H54 (cell line): ENCODE measurements around the gene MRAP.

Experiments
- DNase-seq: peaks from one replicate; pipeline ENCODE4 v3.0.0; 2011; ENCODE audit warnings: low spot score, mixed read lengths; ENCODE audit not compliant: insufficient read length
- FAIRE-seq: peaks from 3 replicates; lab custom pipeline; 2011; peaks lifted over from hg19 to GRCh38; lab: Jason Lieb, UNC
- POLR2A ChIP-seq: IDR thresholded peaks from 2 replicates; pipeline ENCODE4 v1.6.1; 2011; ENCODE audit warnings: low read depth, mild to moderate bottlenecking, low read length

The MRAP gene

DNA sequence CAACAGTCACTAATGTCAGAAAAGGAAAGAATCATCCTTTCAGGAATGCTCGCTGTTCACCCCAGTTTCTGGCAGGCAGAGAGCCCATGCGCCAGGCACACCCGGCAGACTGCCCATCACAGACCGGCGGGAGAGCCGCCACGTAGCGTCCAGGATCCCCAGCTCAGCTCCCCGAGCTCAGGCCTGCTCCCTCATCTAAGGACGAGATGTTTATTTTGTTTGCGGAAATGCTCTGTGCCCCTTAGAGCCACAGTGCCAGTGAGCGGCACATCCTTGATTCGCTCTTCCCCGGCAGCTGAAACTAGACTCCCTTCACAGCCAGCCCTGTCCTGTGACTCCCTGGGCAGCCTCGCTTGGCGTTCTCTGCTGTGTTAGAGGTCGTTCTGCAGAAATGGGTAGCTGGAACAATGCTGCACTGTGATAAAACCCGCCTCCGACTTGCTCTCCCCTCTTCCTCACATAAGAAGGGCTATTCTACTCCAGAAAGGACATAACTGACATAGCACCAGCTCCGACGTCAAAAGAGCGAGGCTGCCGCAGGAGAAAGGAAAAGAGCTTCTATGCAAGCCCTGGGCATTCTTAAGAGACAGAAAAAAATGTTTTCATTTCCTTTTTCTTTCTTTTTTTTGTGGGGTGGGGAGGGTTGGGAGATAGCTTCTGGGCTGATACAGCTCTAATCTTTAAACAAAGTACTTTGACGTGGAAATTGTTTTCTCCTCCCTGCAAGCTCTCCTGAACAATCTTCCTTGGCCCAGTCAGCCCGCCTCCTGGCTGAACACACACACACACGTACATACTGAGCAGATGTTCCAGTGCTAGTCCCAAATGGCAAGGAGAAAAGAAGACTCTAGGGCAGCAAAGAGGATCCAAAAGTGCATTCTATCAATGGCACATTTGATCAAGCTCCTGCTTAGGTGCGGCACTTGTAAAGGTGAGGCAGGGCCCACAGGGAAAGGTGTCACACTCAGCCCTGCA is 37.2 kb downstream of the MRAP start:
- TF ChIP-seq POLR2A, result no peak
- no peak for DNase-seq
- FAIRE-seq, result no peak

DNA sequence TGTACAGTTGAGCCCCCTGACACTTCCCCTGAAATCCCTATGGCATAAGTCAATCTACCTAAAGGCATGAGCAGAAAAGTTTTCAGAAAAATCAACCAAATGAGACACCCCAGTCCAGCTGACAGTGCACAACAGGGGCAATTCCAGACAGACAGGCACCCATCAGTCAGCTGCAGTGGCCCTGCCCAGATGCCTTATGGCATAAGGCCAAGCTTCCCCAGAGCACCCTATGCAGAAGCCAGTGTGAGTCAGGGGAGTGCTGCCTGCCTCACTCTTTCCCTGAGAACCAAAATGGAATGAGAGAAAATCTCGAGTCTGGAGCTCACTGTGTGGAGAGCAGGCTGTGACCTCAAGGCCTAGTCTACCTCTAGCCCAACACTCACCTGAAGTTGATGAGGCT is 38.1 kb downstream of the MRAP start:
- peak; percentile 60 for DNase-seq
- TF ChIP-seq POLR2A, result no peak
- no peak for FAIRE-seq

DNA sequence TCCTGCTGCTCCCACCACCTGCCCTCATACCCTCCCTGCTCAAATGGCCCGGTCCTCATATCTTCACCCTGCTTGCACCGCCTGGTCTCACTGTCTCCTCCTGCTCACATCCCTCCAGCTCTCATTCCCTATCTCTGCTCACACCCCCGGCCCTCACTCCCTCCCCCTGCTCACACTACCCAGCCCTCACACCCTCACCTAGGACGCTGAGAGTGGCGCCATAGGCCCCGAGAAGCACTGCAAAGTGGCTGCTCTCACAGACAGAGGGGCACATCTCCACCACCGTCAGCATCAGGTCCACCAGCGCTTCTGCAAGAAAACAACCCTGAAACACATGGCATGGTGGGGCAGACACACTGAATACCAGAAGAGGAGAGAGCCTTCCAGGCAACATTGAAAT is 38.6 kb downstream of the MRAP start:
- TF ChIP-seq POLR2A, result no peak
- no peak for FAIRE-seq

DNA sequence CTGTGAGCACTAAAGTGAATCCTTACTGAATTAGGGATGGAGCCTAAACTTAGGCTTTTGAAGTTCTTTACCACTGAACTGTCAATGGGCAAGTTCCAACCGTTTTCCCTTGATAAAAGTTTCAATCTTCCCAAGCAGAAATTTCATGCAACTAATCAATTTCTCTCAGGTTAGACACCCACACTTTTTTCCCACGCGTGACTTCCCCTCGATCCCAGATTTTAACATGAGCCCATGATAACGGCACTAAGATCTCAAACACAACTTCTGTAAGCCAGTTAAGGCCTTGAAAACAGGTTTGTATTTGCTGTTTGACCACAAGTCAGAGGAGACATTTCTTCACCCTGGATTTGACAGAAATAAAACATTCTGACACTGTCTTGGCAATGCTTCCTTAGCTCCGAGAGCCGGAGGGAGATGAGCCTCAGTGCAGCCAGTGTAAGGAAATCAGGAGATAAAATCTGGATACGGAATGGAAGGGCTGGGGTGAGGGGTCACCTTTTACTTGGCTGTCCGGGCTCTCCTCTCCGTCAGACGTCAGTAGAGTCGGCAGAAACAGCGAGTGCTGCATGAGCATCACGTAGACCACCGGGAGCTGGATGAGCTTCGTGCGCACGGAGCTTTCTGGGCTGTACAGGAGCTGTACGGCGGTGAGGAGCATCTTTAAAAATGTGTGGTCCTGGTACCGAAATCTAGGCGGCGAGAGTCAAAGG is 39.7 kb downstream of the MRAP start:
- DNase-seq (no peak), FAIRE-seq (no peak)
- TF ChIP-seq POLR2A, result no peak

More for the DNA sequence above, 38.6 kb downstream of the MRAP start:
- DNase-seq, result no peak

DNA sequence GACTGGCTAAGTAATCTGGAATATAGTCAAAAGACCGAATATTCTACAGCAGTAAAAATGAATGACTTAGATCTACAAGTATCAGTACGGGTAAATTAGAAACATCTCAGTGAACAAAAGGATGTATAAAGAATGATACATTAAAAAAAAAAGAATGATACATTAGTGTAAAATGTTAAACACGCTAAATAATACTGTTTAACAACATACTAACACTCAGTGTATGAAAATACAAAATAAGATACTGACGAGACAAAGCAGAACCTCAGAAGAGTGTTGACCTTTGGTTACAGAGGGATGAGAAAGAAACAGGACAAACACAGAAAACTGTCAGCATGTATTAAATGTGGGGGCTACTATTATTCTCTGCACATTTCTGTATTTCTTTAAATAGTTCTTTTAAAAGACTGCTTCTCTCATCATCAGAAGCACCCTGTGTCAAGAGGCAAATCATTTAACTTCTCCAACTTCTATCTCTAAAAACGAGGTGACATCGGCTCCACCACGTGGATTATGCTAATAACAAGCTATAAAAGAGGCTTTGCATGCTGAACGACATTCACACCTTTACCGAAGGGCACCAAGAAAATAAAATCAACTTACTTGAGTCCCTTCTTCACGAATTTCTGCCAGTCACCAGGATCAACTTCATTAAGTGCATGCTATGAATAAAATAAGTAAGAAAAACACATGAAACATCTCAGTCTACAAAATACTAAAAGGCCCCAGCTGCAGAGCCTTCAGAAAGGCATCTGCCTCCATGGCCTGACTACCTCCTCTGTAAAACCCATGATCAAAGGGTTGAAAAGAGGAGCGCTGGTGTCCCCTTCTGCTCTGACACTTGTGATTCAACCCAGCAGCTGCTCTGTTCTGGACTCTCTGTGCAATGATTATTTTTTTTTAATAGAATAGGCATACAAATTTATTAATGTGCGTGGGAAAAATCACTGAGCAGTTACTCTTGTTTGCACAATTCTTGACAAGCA is 42.5 kb downstream of the MRAP start:
- DNase-seq, result no peak
- no peak for FAIRE-seq
- no peak for TF ChIP-seq POLR2A

DNA sequence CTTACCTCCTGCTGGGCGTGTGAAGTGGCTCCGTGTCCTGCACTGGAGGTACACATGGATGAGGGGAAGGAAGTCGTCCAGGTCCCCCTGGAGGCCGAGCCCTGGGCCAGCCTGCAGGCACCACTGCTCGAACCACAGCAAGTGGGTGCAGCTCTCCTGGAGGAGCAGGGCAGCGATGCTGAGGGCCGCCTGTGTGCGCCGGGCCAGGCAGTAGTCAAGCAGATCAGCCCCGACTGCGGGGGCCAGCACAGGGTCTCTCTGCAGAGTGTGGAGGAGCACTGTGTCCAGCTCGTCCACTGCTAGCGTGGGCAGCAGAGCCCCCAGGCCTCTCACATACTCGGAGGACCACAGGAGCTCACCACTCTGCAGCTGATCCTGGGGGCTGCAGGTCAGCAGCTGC is 48.3 kb downstream of the MRAP start:
- DNase-seq, result no peak
- TF ChIP-seq POLR2A, result no peak
- no peak for FAIRE-seq

DNA sequence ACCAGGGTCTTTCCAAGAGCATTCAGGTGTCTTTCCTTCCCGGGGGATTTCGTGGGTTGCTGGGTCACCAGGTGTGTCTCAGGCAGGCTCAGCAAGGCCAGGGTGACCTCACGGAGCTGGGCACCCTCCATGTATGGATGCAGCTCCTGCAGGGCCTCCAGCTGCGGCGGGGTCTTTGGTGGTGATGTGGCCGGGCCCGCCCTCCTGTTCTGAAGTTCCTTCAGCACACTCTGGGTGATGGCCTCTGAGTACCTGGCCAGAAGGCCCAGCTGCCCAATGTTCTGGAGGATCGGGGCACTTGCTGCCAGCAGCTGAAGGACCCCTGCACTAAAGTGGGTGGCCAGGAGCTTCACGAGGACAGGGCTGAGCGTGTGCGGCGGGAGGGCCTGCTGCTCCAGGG is 48.7 kb downstream of the MRAP start:
- FAIRE-seq, result no peak
- DNase-seq, result no peak
- TF ChIP-seq POLR2A, result no peak

DNA sequence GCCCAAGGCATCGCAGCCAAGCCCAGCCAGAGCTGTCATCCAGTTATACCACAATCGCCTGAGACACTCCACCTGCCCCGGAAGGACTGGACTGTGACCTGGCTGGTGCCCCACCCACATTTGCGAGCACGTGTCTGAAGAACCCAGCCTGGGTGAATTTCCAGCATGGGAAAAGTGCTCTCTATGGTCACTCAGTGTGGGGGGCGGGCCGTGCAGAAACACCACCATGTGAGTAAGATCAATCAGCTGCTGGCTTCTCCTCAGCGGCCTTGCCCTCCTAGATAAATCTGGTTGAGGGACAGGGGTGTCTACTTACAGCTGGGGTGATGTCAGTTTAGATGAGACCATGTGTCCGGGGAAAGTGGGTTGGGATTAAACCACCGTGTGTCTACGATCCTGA is 49.3 kb downstream of the MRAP start:
- TF ChIP-seq POLR2A, result no peak
- DNase-seq (no peak), FAIRE-seq (no peak)

DNA sequence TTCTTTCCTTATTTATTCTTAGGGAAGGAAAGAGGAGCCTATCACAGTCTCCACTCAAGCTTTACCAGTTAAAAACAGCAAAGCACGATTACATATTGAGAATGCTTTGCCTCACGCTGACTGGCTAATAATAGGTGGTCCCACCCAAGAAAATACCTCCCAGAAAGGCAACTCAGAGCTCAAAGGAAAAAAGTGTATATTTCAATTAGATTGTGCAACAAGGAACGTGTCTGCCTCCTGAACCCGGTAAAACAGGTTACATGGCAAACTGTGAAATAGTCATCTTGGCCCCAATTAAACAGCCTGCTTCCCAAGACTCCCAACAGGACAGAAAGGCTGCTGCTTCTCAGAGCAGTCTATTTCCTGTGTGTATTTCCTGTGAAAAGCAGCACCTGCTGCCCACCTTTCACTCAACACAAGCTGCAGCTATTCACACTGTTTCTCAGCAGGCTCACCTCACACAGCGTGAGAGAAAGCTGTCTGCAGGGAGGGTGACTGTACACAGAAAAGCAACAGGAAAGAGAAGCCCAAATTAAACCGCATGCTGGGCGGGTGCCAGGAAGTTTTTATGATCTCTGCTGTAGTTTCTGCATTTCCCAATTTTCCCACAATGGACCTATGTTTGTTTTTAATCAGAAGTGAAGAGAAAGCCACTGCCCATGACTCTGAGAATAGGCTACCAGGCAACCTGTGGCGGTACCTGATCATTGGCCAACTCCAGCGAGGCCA is 50.1 kb downstream of the MRAP start:
- no peak for TF ChIP-seq POLR2A
- FAIRE-seq (no peak), DNase-seq (no peak)

DNA sequence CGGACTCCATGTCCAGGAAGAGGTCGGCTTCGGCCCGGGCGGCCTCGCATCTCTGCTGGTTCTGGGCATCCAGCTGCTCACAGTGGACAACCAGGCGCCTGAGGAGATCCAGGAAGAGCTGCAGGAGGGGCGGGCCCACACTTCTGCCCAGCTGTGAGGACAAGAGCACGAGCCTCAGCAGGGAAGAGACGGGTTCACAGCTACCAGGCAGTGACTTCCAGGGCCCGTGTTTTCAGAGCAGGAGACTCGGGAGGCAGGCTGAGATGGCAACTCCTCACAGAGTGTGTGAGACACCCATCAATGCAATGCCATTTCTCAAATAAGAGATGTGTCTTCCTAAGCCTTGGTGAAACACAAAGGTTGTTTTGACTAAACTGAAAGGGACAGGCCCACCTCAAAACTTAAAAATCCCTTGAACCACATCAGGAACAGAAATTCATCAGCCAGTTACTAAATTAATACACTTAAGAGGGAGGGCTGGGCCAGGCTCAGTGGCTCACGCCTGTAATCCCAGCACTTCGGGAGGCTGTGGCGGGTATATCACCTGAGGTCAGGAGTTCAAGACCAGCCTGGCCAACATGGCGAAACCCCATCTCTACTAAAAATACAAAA is 50.8 kb downstream of the MRAP start:
- TF ChIP-seq POLR2A, result no peak
- FAIRE-seq, result no peak
- no peak for DNase-seq

DNA sequence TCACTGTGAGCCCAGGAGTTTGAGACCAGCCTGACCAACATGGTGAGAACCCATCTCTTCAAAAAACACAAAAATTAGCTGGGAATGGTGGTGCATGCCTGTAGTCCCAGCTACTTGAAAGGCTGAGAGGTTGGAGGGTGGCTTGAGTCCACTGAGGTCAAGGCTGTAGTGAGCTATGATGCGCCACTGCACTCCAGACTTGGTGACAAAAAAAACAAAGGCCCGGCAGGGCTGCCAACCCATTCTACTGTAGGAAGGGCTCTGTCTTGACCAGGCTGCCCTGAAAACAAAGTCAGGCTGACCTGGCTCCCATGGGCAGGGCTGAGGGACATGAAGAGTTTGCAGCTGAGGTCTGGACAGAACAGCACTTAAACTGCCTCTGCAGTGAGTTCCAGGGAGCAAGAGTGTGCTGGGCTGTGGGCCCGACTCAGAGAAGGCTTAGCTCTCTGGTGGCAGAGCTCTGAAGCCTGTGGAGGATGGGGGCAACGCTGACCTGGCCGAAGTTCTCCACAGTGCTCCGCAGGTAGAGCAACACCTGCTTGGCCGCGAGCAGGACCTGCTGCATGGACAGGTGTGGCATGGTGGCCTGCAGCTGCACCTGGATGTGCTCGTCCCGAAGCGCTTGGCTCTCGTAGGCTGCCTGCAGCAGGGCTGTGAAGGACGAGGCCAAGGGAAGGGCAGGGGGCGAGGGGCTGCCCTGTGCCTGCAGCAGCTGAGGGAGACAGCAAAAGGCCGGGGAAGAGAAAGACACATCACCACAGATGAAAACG is 51.7 kb downstream of the MRAP start:
- DNase-seq (no peak), FAIRE-seq (no peak)
- TF ChIP-seq POLR2A, result no peak

DNA sequence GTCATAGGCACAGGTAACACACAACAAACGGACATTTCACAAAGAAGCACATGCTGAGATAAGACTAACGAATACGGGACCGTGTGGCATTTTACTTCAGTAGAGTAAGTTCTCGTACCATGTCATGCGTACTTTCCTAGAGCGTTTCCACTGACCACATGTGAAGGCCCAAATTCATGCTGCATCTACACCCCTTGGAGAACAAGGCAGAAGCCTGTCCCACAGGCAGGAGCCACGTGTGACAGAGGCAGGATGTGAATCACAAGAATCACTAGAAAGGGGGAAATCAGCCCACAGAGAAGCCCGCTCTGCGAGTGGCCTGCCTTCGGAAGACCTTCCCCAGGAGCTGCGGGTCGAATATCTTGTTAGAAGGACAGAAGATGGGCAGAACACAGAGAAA is 52.3 kb downstream of the MRAP start:
- TF ChIP-seq POLR2A, result no peak
- no peak for FAIRE-seq
- DNase-seq, result no peak

DNA sequence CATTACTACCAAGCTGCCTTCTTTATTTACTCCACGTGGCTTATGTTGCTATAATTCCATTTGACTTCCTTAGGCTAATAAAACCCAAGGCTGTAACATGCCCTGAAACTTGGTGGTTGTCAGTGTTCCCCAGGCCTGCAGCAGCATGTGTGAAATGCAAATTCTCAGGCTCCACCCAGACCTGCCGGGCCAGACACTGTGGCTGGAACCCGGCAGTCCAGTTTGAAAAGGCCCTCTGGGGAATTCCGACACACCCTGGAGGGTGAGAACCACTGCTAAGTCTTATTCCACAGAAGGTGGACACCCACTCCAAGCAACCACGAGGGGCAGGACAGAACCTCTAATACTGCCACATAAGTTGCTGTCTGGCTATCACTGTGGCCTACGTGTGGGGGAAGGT is 52.8 kb downstream of the MRAP start:
- no peak for TF ChIP-seq POLR2A
- FAIRE-seq (no peak), DNase-seq (no peak)
